ENCODE results near the gene PDGFC. TPM values are rescaled to one million over a fixed set of nuclear protein-coding genes. Genes with fewer than 3 reads are reported as not detected.

PDGFC gene
- total and polyA plus RNA-seq, 2 of the 8 experiments (the other 6 are each of a cell fraction or from before 2014, with no cell fraction given): 0.65 to 2.7 TPM

- peak overlapping the region; percentile 87 to 99 for H3K4me2 ChIP-seq (ENCODE audit: insufficient read depth in 1 of 2, low read depth in 2 of 2, low read length in 2 of 2)
- no peak for FAIRE-seq
- ChIA-PET POLR2A (ENCODE audit: partially characterized antibody) (no interaction called here), CTCF (ENCODE audit: partially characterized antibody) (interaction anchor here (0.8 to 3.9 kb wide), 9 partner anchors 10 to 495 kb away, joined by 3 to 14 read pairs (median 4); no protein-coding TSS in a partner anchor)
- H2AFZ ChIP-seq (ENCODE audit: low read length): peak overlapping the region; percentile 81
- H3K79me1 ChIP-seq (ENCODE audit: low read depth, low read length): no peaks in the 10 kb centered on the region
- H3K27ac ChIP-seq (ENCODE audit: low read depth, low read length): no peak overlapping the region
- H2BK120ac ChIP-seq (replicated peaks; ENCODE audit: low read depth, low read length): no peak overlapping the region
- H3K27me3 ChIP-seq (replicated peaks in 1 of 4; ENCODE audit: control insufficient read depth in 3 of 4, extremely low read depth in 1 of 4, insufficient read depth in 3 of 4, low read length in 3 of 4): peaks cover 0 to 5% (median 2%) of the 10 kb centered on the region in 4 experiments; a peak in 3 of 7 replicates
- H2BK15ac ChIP-seq (ENCODE audit: low read length): peak overlapping the region; percentile 89; the same call in 1 of the 2 replicates
- 3% methylated on average over 20 of the region's 22 CpGs; no CpG with 5 or more reads in 1 of the 2 experiments for WGBS, 2 experiments (ENCODE audit: extremely low coverage in 1 of 2, insufficient coverage in 1 of 2, insufficient read length in 1 of 2, insufficient replicate concordance in 2 of 2, low coverage in 1 of 2, low lambda C conversion rate in 2 of 2, missing lambda C conversion rate in 1 of 2)
- H3K9ac ChIP-seq (replicated peaks in 1 of 4; ENCODE audit: extremely low read depth in 1 of 4, low read depth in 3 of 4, low read length in 3 of 4): peak overlapping the region in 1 of 4 experiments; percentile 66; a peak in 3 of 7 replicates
- H3K23me2 ChIP-seq (ENCODE audit: low read depth, low read length): peaks cover 6% of the 10 kb centered on the region
- no peak overlapping the region for H2AK5ac ChIP-seq (ENCODE audit: low read depth, low read length)
- H3K23ac ChIP-seq (ENCODE audit: insufficient read length): no peak overlapping the region
- no peak overlapping the region for H3K14ac ChIP-seq (ENCODE audit: insufficient read length)
- H2BK5ac ChIP-seq (ENCODE audit: low read depth, low read length): no peak overlapping the region
- H3K56ac ChIP-seq (replicated peaks; ENCODE audit: insufficient read length, low read depth, low read length): no peak overlapping the region
- no peak overlapping the region for H4K91ac ChIP-seq (replicated peaks; ENCODE audit: insufficient read length, low read length)
- no peaks in the 10 kb centered on the region for H3K9me3 ChIP-seq (ENCODE audit: insufficient read depth in 2 of 2, low read depth in 1 of 2, low read length in 1 of 2)
- peaks cover 0 to 5% of the 10 kb centered on the region in 2 experiments for H4K20me1 ChIP-seq (replicated peaks in 1 of 2; ENCODE audit: control insufficient read depth in 1 of 2, insufficient read depth in 2 of 2, low read length in 2 of 2)
- peak overlapping the region; percentile 53 to 74 (median 62) for H3K4me3 ChIP-seq (ENCODE audit: extremely low read depth in 1 of 4, insufficient read depth in 2 of 4, low read depth in 3 of 4, low read length in 4 of 4)
- H3K79me2 ChIP-seq (ENCODE audit: control insufficient read depth in 1 of 2, insufficient read depth in 2 of 2, low read length in 2 of 2): no peaks in the 10 kb centered on the region
- peaks cover 3 to 16% (median 7%) of the 10 kb centered on the region in 4 experiments; a peak in 6 of 7 replicates for H3K4me1 ChIP-seq (replicated peaks in 1 of 4; ENCODE audit: control insufficient read depth in 3 of 4, insufficient read depth in 4 of 4, low read length in 3 of 4)
- no peaks in the 10 kb centered on the region for H3K36me3 ChIP-seq (ENCODE audit: control insufficient read depth in 2 of 4, insufficient read depth in 4 of 4, low read length in 3 of 4)
- no peak overlapping the region for H3K4ac ChIP-seq (replicated peaks; ENCODE audit: insufficient read length, low read depth, low read length)
- DNase-seq (ENCODE audit: low read depth in 1 of 2, low spot score in 2 of 2): peak in 1 of 2 experiments; percentile 63
- H3K18ac ChIP-seq (ENCODE audit: extremely low read depth, low read length): no peak overlapping the region
- 0 out of 2 replicates have a peak overlapping the region, but pooled peaks have one; percentile 25 for H2BK20ac ChIP-seq (ENCODE audit: low read length)
- no peak overlapping the region for H4K5ac ChIP-seq (ENCODE audit: insufficient read length, low read depth, low read length)
- H4K8ac ChIP-seq (ENCODE audit: extremely low read depth, insufficient read depth, low read length): no peak overlapping the region
- 0 out of 2 replicates have a peak overlapping the region, but pooled peaks have one; percentile 53 for H2BK12ac ChIP-seq (ENCODE audit: low read depth, low read length)
- TF ChIP-seq CHD2 (IDR thresholded peaks at IDR 0.05; ENCODE audit: low read length) (no peak), SIX5 (IDR thresholded peaks at IDR 0.05; ENCODE audit: low read depth, low read length) (no peak), RAD21 (IDR thresholded peaks at IDR 0.05 in 1 of 2, conservative IDR thresholded peaks at IDR 0.05 in 1 of 2; ENCODE audit: low read depth in 2 of 2, low read length in 2 of 2) (peak in 1 of 2 experiments; percentile 24; a peak in 1 of 4 replicates), RFX5 (IDR thresholded peaks at IDR 0.05; ENCODE audit: borderline replicate concordance, low read depth, low read length) (no peak), NRF1 (IDR thresholded peaks at IDR 0.05; ENCODE audit: low read depth, low read length) (no peak), GTF2F1 (IDR thresholded peaks at IDR 0.05; ENCODE audit: borderline replicate concordance, low read depth, low read length) (no peak), POLR2A (IDR thresholded peaks at IDR 0.05; ENCODE audit: control extremely low read depth in 1 of 2, low read depth in 2 of 2, low read length in 2 of 2) (no peak), CTBP2 (IDR thresholded peaks at IDR 0.05; ENCODE audit: borderline replicate concordance, insufficient read depth, insufficient read length, low read length) (no peak), GABPA (IDR thresholded peaks at IDR 0.05; ENCODE audit: borderline replicate concordance, insufficient read depth, low read length) (no peak), SIRT6 (IDR thresholded peaks at IDR 0.05; ENCODE audit: low read length) (no peak), TAF7 (optimal IDR thresholded peaks at IDR 0.05; ENCODE audit: borderline replicate concordance, low read depth, low read length) (no peak), ZNF274 (IDR thresholded peaks at IDR 0.05; ENCODE audit: borderline replicate concordance, extremely low read depth, low read length) (no peak), ASH2L (IDR thresholded peaks at IDR 0.05; ENCODE audit: low read length) (peak; percentile 62)
Measured at GRCh38 chr4:156970501-156971164, 966 bp downstream of the PDGFC start.
